ENCODE results near the gene CRYBG3.
A peak's percentile ranks its signal among the peaks of the same experiment; 100 is the strongest.

Gene CRYBG3

DNA sequence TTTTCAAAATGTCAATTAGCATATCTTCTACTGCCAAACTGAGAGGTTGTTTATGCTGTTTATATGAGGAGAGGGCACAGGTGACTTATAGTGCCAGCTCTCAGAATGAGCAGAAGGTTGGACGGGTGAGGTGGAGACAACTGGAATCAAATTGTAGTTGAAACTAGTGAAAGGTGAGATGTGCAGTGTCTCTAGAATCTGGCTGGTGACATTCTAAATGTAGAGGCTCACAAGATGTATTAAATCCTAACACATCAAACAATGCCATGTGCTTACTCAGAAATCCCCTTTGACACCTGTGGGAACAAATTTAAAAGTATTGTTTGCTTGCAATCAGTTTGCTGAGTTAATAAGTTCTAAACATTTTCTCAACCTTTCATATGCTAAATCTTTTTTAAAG is 40.8 kb downstream of the CRYBG3 start:
- no CpG with 5 or more reads among the region's 1 CpG for WGBS (ENCODE audit: extremely low coverage, insufficient coverage, low lambda C conversion rate)
- Histone ChIP-seq H3K4me1 (ENCODE audit: control insufficient read depth, low read depth, low read length) (no peaks in the 10 kb centered on the region), H3K4me2 (ENCODE audit: low read length) (no peak overlapping the region), H2BK5ac (ENCODE audit: low read length) (no peak overlapping the region), H4K8ac (ENCODE audit: low read depth, low read length) (no peak overlapping the region), H4K5ac (ENCODE audit: low read length) (no peak overlapping the region), H3K27me3 (ENCODE audit: insufficient read depth, low read length, poor library complexity) (no peaks in the 10 kb centered on the region), H2BK120ac (ENCODE audit: low read depth, low read length) (no peak overlapping the region), H3K56ac (ENCODE audit: low read length) (no peak overlapping the region), H3K4me3 (ENCODE audit: low read length) (no peak overlapping the region), H3K9ac (ENCODE audit: low read length) (no peak overlapping the region), H3K36me3 (ENCODE audit: control insufficient read depth, insufficient read depth, low read length) (no peaks in the 10 kb centered on the region), H2BK15ac (replicated peaks; ENCODE audit: low read depth) (no peak overlapping the region), H2AK5ac (ENCODE audit: low read length) (no peak overlapping the region), H3K27ac (ENCODE audit: low read depth, low read length) (no peak overlapping the region), H3K4ac (ENCODE audit: low read depth, low read length) (no peak overlapping the region), H3K79me2 (ENCODE audit: control insufficient read depth, insufficient read depth, low read length) (no peaks in the 10 kb centered on the region), H3K18ac (ENCODE audit: low read length) (no peak overlapping the region), H3K79me1 (ENCODE audit: low read length) (peaks cover 4% of the 10 kb centered on the region), H3K23ac (ENCODE audit: low read length) (no peak overlapping the region)
- no peak for DNase-seq

- no peak overlapping the region for H3K4me2 ChIP-seq (ENCODE audit: low read length)
- H2BK5ac ChIP-seq (ENCODE audit: low read length) = no peak overlapping the region
- DNase-seq = peak; percentile 7
- H3K4me3 ChIP-seq (ENCODE audit: low read length) = no peak overlapping the region
- H2BK120ac ChIP-seq (ENCODE audit: low read depth, low read length) = no peak overlapping the region
- no peak overlapping the region for H4K5ac ChIP-seq (ENCODE audit: low read length)
- no peak overlapping the region for H3K4ac ChIP-seq (ENCODE audit: low read depth, low read length)
- H3K4me1 ChIP-seq (ENCODE audit: control insufficient read depth, low read depth, low read length) = no peaks in the 10 kb centered on the region
- no peaks in the 10 kb centered on the region for H3K79me2 ChIP-seq (ENCODE audit: control insufficient read depth, insufficient read depth, low read length)
- H3K79me1 ChIP-seq (ENCODE audit: low read length) = peaks cover 4% of the 10 kb centered on the region
- H3K56ac ChIP-seq (ENCODE audit: low read length) = no peak overlapping the region
- H3K18ac ChIP-seq (ENCODE audit: low read length) = no peak overlapping the region
- H3K27me3 ChIP-seq (ENCODE audit: insufficient read depth, low read length, poor library complexity) = no peaks in the 10 kb centered on the region
- no peaks in the 10 kb centered on the region for H3K36me3 ChIP-seq (ENCODE audit: control insufficient read depth, insufficient read depth, low read length)
- WGBS (ENCODE audit: extremely low coverage, insufficient coverage, low lambda C conversion rate) = no CpG with 5 or more reads among the region's 1 CpG
- no peak overlapping the region for H4K8ac ChIP-seq (ENCODE audit: low read depth, low read length)
- H3K9ac ChIP-seq (ENCODE audit: low read length) = no peak overlapping the region
- no peak overlapping the region for H2BK15ac ChIP-seq (replicated peaks; ENCODE audit: low read depth)
- H3K27ac ChIP-seq (ENCODE audit: low read depth, low read length) = no peak overlapping the region
- no peak overlapping the region for H3K23ac ChIP-seq (ENCODE audit: low read length)
- H2AK5ac ChIP-seq (ENCODE audit: low read length) = no peak overlapping the region
These were observed 41.2 kb downstream of the CRYBG3 start for GRCh38 chr3:97863031-97863430.

- no peak overlapping the region for H3K9ac ChIP-seq (ENCODE audit: low read length)
- DNase-seq = no peak
- no peak overlapping the region for H2BK15ac ChIP-seq (replicated peaks; ENCODE audit: low read depth)
- no peak overlapping the region for H3K23ac ChIP-seq (ENCODE audit: low read length)
- no peak overlapping the region for H2BK5ac ChIP-seq (ENCODE audit: low read length)
- no peak overlapping the region for H2AK5ac ChIP-seq (ENCODE audit: low read length)
- H3K27ac ChIP-seq (ENCODE audit: low read depth, low read length) = no peak overlapping the region
- H3K36me3 ChIP-seq (ENCODE audit: control insufficient read depth, insufficient read depth, low read length) = no peaks in the 10 kb centered on the region
- H3K56ac ChIP-seq (ENCODE audit: low read length) = no peak overlapping the region
- no peaks in the 10 kb centered on the region for H3K4me1 ChIP-seq (ENCODE audit: control insufficient read depth, low read depth, low read length)
- H3K18ac ChIP-seq (ENCODE audit: low read length) = no peak overlapping the region
- H4K5ac ChIP-seq (ENCODE audit: low read length) = no peak overlapping the region
- peaks cover 4% of the 10 kb centered on the region for H3K79me1 ChIP-seq (ENCODE audit: low read length)
- no peaks in the 10 kb centered on the region for H3K79me2 ChIP-seq (ENCODE audit: control insufficient read depth, insufficient read depth, low read length)
- H2BK120ac ChIP-seq (ENCODE audit: low read depth, low read length) = no peak overlapping the region
- H3K27me3 ChIP-seq (ENCODE audit: insufficient read depth, low read length, poor library complexity) = no peaks in the 10 kb centered on the region
- WGBS (ENCODE audit: extremely low coverage, insufficient coverage, low lambda C conversion rate) = no CpG with 5 or more reads among the region's 3 CpGs
- H3K4me2 ChIP-seq (ENCODE audit: low read length) = no peak overlapping the region
- no peak overlapping the region for H3K4ac ChIP-seq (ENCODE audit: low read depth, low read length)
- H4K8ac ChIP-seq (ENCODE audit: low read depth, low read length) = no peak overlapping the region
- H3K4me3 ChIP-seq (ENCODE audit: low read length) = no peak overlapping the region
These were observed 42.0 kb downstream of the CRYBG3 start for GRCh38 chr3:97863775-97864174.

- DNase-seq = no peak
- no peak overlapping the region for H2BK15ac ChIP-seq (replicated peaks; ENCODE audit: low read depth)
- no peaks in the 10 kb centered on the region for H3K36me3 ChIP-seq (ENCODE audit: control insufficient read depth, insufficient read depth, low read length)
- no peak overlapping the region for H4K8ac ChIP-seq (ENCODE audit: low read depth, low read length)
- H3K4me1 ChIP-seq (ENCODE audit: control insufficient read depth, low read depth, low read length) = no peaks in the 10 kb centered on the region
- H3K79me1 ChIP-seq (ENCODE audit: low read length) = no peaks in the 10 kb centered on the region
- WGBS (ENCODE audit: extremely low coverage, insufficient coverage, low lambda C conversion rate) = no CpG with 5 or more reads among the region's 3 CpGs
- H3K27ac ChIP-seq (ENCODE audit: low read depth, low read length) = no peak overlapping the region
- H3K18ac ChIP-seq (ENCODE audit: low read length) = no peak overlapping the region
- no peak overlapping the region for H2AK5ac ChIP-seq (ENCODE audit: low read length)
- no peak overlapping the region for H3K4me3 ChIP-seq (ENCODE audit: low read length)
- no peaks in the 10 kb centered on the region for H3K79me2 ChIP-seq (ENCODE audit: control insufficient read depth, insufficient read depth, low read length)
- no peak overlapping the region for H3K4me2 ChIP-seq (ENCODE audit: low read length)
- H3K9ac ChIP-seq (ENCODE audit: low read length) = no peak overlapping the region
- no peak overlapping the region for H2BK5ac ChIP-seq (ENCODE audit: low read length)
- H3K4ac ChIP-seq (ENCODE audit: low read depth, low read length) = no peak overlapping the region
- no peak overlapping the region for H3K23ac ChIP-seq (ENCODE audit: low read length)
- no peak overlapping the region for H3K56ac ChIP-seq (ENCODE audit: low read length)
- H4K5ac ChIP-seq (ENCODE audit: low read length) = no peak overlapping the region
- no peak overlapping the region for H2BK120ac ChIP-seq (ENCODE audit: low read depth, low read length)
- no peaks in the 10 kb centered on the region for H3K27me3 ChIP-seq (ENCODE audit: insufficient read depth, low read length, poor library complexity)
These were observed 49.4 kb downstream of the CRYBG3 start for GRCh38 chr3:97871186-97871585.

DNA sequence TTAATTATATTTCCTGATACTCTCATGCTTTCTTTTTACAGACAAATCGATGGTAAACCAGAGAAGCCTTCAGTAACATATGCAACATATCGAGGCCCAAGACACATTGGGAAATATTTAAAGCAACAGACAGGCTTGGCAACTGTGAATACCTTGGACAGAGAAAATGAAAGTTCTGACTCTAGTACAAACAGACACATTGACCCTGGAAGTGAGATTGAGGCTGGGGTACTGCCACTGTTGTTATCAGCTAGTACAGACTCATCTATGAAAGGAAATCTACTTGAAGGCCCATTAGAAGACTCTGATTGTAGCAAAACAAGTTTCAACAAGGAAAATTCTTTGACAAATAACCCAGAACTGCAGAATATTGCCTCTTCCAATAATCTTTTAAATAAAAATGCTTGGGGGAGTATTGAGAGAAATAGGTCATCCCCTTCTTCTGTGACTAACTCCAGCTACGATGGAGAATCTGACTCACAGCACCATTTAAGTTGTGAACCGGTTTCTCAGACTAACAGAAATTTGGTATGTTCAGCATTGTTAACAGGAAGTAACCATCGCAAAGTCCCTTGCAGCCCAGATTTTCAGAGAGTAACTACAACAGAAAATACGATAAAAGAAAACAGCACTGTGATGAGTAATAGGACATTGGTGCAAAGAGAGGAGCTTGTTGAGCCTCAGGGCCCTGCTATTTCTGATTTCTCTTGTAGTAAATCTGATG is 50.2 kb downstream of the CRYBG3 start:
- no peak overlapping the region for H3K27ac ChIP-seq (ENCODE audit: low read depth, low read length)
- H2BK5ac ChIP-seq (ENCODE audit: low read length) = no peak overlapping the region
- H3K27me3 ChIP-seq (ENCODE audit: insufficient read depth, low read length, poor library complexity) = no peaks in the 10 kb centered on the region
- H3K18ac ChIP-seq (ENCODE audit: low read length) = no peak overlapping the region
- H4K5ac ChIP-seq (ENCODE audit: low read length) = no peak overlapping the region
- no peaks in the 10 kb centered on the region for H3K36me3 ChIP-seq (ENCODE audit: control insufficient read depth, insufficient read depth, low read length)
- WGBS (ENCODE audit: extremely low coverage, insufficient coverage, low lambda C conversion rate) = no CpG with 5 or more reads among the region's 6 CpGs
- no peak overlapping the region for H2BK120ac ChIP-seq (ENCODE audit: low read depth, low read length)
- no peak overlapping the region for H3K23ac ChIP-seq (ENCODE audit: low read length)
- H3K4me1 ChIP-seq (ENCODE audit: control insufficient read depth, low read depth, low read length) = no peaks in the 10 kb centered on the region
- H2AK5ac ChIP-seq (ENCODE audit: low read length) = no peak overlapping the region
- no peak for DNase-seq
- H3K4me3 ChIP-seq (ENCODE audit: low read length) = no peak overlapping the region
- H3K79me2 ChIP-seq (ENCODE audit: control insufficient read depth, insufficient read depth, low read length) = no peaks in the 10 kb centered on the region
- H3K9ac ChIP-seq (ENCODE audit: low read length) = no peak overlapping the region
- no peak overlapping the region for H3K4ac ChIP-seq (ENCODE audit: low read depth, low read length)
- H3K56ac ChIP-seq (ENCODE audit: low read length) = no peak overlapping the region
- H2BK15ac ChIP-seq (replicated peaks; ENCODE audit: low read depth) = no peak overlapping the region
- no peak overlapping the region for H3K4me2 ChIP-seq (ENCODE audit: low read length)
- no peaks in the 10 kb centered on the region for H3K79me1 ChIP-seq (ENCODE audit: low read length)
- no peak overlapping the region for H4K8ac ChIP-seq (ENCODE audit: low read depth, low read length)

- Histone ChIP-seq H3K4ac (ENCODE audit: low read depth, low read length) (no peak overlapping the region), H2BK120ac (ENCODE audit: low read depth, low read length) (no peak overlapping the region), H3K27me3 (ENCODE audit: insufficient read depth, low read length, poor library complexity) (no peaks in the 10 kb centered on the region), H3K79me1 (ENCODE audit: low read length) (no peaks in the 10 kb centered on the region), H3K18ac (ENCODE audit: low read length) (no peak overlapping the region), H2AK5ac (ENCODE audit: low read length) (no peak overlapping the region), H2BK15ac (replicated peaks; ENCODE audit: low read depth) (no peak overlapping the region), H3K27ac (ENCODE audit: low read depth, low read length) (no peak overlapping the region), H3K56ac (ENCODE audit: low read length) (no peak overlapping the region), H3K36me3 (ENCODE audit: control insufficient read depth, insufficient read depth, low read length) (no peaks in the 10 kb centered on the region), H4K8ac (ENCODE audit: low read depth, low read length) (no peak overlapping the region), H3K79me2 (ENCODE audit: control insufficient read depth, insufficient read depth, low read length) (no peaks in the 10 kb centered on the region), H2BK5ac (ENCODE audit: low read length) (no peak overlapping the region), H3K4me3 (ENCODE audit: low read length) (no peak overlapping the region), H3K4me1 (ENCODE audit: control insufficient read depth, low read depth, low read length) (no peaks in the 10 kb centered on the region), H4K5ac (ENCODE audit: low read length) (no peak overlapping the region), H3K23ac (ENCODE audit: low read length) (no peak overlapping the region), H3K4me2 (ENCODE audit: low read length) (no peak overlapping the region), H3K9ac (ENCODE audit: low read length) (no peak overlapping the region)
- no CpG with 5 or more reads among the region's 1 CpG for WGBS (ENCODE audit: extremely low coverage, insufficient coverage, low lambda C conversion rate)
- DNase-seq = no peak
These were observed 50.8 kb downstream of the CRYBG3 start for GRCh38 chr3:97872525-97873042.

Measured in mesendoderm (in vitro differentiated cells).